Astrocyte of the cerebellum (primary cell): Measurements from ENCODE around the gene TMEM245.

Experiments
- DNase-seq: peaks from one replicate; pipeline ENCODE4 v3.0.0-alpha.2; 2011; ENCODE audit warnings: low read depth
- H3K4me3 ChIP-seq: 2 replicates; pipeline ENCODE4 v1.5.1; 2011; ENCODE audit warnings: mild to moderate bottlenecking, low read depth, low read length, moderate library complexity
- CTCF ChIP-seq: IDR thresholded peaks from 2 replicates; pipeline ENCODE4 v1.5.1; 2012; ENCODE audit warnings: low read length, low read depth, moderate library complexity, mild to moderate bottlenecking; ENCODE audit errors: missing control alignments
- in situ Hi-C: cut with HindIII; loops from 2 replicates; pipeline ENCODE4 v1.10.0; 2017; ENCODE audit warnings: low sequenced_read_pairs

TMEM245 gene

GRCh38 chr9:109150925-109151545, 31.3 kb upstream of the TMEM245 start:
- DNase-seq = no peak
- TF ChIP-seq CTCF = no peak
- H3K4me3 ChIP-seq = no peak overlapping the region
- in situ Hi-C loops = no loop called here

- TF ChIP-seq CTCF = no peak
- in situ Hi-C loops = no loop called here
- no peak for DNase-seq
- H3K4me3 ChIP-seq = no peak overlapping the region
Observed at GRCh38 chr9:109149722-109150121, 30.0 kb upstream of the TMEM245 start.

- no peak for TF ChIP-seq CTCF
- no peak for DNase-seq
- H3K4me3 ChIP-seq = no peak overlapping the region
- in situ Hi-C loops = no loop called here
Observed at GRCh38 chr9:109149089-109149488, 29.3 kb upstream of the TMEM245 start.

GRCh38 chr9:109145051-109145450, 25.3 kb upstream of the TMEM245 start:
- H3K4me3 ChIP-seq = no peak overlapping the region
- in situ Hi-C loops = no loop called here
- TF ChIP-seq CTCF = no peak
- DNase-seq = no peak

GRCh38 chr9:109143881-109144562, 24.3 kb upstream of the TMEM245 start:
- DNase-seq = no peak

GRCh38 chr9:109141375-109141774, 21.6 kb upstream of the TMEM245 start:
- no peak for TF ChIP-seq CTCF
- no peak overlapping the region for H3K4me3 ChIP-seq
- in situ Hi-C loops = no loop called here
- no peak for DNase-seq

More at GRCh38 chr9:109143881-109144562, 24.3 kb upstream of the TMEM245 start:
- peak; percentile 36 for TF ChIP-seq CTCF
- in situ Hi-C loops = no loop called here
- H3K4me3 ChIP-seq = no peak overlapping the region
